HTR-8/SVneo (cell line): ENCODE measurements around the gene HIGD1C.

Source experiments
- DNase-seq: peaks from one replicate; pipeline ENCODE4 v3.0.0; 2011; ENCODE audit warnings: low spot score, mixed read lengths; ENCODE audit not compliant: insufficient read length
- FAIRE-seq: peaks from 2 replicates; lab custom pipeline; 2011; peaks lifted over from hg19 to GRCh38; lab: Jason Lieb, UNC

Gene HIGD1C

DNA sequence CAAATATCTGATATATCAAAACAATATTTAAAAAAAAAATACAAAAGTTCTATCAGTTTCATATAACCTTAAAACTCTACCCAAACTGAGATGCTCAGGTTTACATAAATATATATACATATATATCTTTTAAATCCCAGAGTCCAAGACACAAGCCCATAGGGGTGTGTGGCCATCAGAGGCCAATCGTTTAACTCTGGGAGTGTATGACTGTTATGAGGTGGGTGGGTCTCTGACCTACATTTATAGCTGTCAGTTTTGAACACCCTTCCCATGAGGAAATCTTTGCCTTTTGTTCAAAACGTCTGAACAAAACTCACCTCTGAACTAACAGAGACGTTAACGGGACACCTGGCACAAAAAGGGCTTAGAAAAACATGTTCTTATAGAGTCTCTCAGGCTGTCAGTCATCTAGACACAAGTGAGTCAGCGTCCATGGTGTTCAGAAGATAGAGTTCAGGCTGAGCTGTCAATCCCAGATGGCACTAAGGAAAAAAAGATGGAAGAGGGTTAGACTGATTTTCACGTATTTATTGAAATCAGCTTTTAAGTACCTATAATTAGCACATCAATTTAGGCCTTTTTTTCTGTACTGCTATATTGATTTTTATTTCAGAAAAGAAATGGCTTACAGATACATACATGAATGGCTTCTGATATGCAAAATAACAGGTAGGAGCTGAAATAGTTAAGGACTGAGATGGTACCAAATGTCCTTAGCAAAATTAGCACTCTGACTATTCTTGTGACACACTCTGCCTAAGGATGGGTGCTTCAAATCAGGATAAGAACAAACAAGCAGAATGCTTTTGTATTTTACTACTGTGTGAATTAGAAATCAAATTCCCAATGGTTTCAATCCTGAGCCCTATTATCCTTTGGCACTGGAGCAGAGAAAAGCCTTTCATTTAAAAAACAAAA lies 29.2 kb downstream of the HIGD1C start:
- DNase-seq (no peak), FAIRE-seq (no peak)

GRCh38 chr12:50984586-50985298 lies 32.4 kb downstream of the HIGD1C start:
- DNase-seq, result no peak
- no peak for FAIRE-seq

GRCh38 chr12:50985322-50985721 lies 33.0 kb downstream of the HIGD1C start:
- DNase-seq (no peak), FAIRE-seq (no peak)

GRCh38 chr12:50986966-50987737 lies 34.8 kb downstream of the HIGD1C start:
- FAIRE-seq, result no peak
- DNase-seq, result peak; percentile 30

- no peak for FAIRE-seq
- no peak for DNase-seq
Measured at GRCh38 chr12:50988051-50988450, 35.7 kb downstream of the HIGD1C start.

DNA sequence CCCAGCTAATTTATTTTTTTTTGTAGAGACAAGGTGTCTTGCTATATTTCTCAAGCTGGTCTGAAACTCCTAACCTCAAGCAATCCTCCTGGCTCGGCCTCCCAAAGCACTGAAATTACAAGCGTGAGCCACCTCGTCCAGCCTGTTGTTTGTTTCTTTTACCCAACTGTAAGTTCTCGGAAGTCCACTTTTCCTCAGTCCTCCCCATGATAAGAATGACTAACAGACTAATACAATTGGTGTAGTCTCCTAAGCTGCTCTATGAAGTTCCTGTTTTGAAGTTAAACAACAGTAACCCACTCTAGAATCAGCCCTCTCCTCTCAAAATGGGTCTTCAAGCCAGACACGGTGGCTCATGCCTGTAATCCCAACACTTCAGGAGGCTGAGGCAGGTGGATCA lies 36.5 kb downstream of the HIGD1C start:
- FAIRE-seq (no peak), DNase-seq (no peak)

DNA sequence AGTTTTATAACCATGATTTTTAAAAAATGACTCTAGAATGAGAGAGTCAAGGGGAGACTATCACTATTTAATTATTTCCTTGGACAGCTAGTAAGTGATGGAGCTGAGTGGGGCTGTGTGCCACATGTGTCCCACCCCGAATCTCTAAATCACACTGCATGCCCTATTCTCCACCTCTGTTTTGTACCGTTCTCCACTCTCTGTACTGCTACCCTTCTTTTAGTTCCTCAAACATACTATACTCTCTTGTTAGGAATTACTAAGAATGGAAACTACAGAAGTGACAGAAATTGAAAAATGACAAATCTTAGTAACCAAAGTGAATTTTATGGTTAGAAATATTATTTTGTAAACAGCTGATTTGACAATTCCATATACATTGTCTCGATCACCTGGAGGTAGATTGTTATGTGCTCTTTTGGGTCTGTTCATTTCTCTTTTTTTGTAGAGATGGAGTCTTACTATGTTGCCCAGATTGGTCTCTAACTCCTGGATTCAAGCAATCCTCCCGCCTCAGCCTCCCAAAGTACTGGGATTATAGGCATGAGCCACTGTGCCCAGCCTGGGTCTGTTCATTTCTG lies 37.9 kb downstream of the HIGD1C start:
- FAIRE-seq (no peak), DNase-seq (no peak)

GRCh38 chr12:50990791-50991190 lies 38.4 kb downstream of the HIGD1C start:
- FAIRE-seq (no peak), DNase-seq (no peak)

DNA sequence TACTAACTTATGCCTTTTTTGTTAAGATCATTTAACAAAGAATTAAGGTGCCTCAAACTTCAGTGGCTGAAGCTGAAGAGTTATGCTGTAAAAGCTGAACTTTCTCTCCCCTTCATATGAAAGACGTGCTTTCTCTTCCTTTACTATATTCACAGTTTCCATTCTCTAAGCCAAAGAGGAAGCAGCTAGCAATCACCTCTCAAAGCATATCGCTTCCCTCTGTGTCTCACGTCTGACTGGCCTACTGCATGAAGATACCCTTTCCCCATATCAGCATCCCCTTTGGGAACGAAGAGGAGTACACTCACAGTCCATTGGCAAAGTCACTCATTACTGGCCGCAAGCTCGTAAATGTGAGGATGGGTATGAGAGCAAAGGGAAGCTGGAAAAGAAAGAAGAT lies 38.9 kb downstream of the HIGD1C start:
- FAIRE-seq, result no peak
- no peak for DNase-seq

DNA sequence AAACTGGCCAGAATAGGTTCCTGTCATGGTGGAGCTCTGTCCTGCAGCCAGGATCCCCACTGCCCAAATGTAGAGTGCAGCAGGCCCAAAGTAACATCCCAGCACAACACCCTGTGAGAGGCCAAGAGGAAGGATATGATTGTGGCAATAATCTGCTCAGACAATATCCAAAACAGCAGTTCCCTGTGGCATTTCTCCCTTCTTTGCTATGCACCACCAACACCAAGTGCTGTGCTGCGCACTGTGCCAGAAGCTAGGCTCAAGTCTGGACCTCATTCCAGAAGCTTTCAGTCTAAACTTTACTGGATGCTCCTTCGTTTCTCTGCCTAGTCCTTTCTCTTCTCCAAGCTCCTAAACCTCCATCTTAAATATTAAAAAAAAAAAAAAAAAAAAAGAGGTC lies 40.5 kb downstream of the HIGD1C start:
- DNase-seq (no peak), FAIRE-seq (no peak)

DNA sequence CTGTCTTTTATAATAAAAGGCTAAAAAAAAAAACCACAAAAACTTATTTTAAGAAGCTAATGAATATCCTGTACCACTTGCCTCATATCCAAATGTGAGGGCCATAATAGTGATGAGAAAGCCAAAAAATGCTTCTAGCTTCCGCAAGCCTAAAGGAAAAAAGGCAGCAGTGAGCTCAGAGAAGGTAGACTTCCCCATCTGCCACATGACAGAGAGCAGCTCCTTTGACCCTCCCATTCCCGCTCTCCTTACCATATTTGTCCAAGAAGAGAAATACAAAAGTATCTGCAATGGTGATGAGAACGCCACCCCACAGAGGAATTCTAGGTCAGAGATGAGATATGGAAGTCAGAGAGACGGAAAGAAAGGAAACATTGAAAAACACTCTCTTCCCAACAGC lies 46.7 kb downstream of the HIGD1C start:
- FAIRE-seq (no peak), DNase-seq (no peak)

GRCh38 chr12:51000245-51000644 lies 47.9 kb downstream of the HIGD1C start:
- FAIRE-seq (no peak), DNase-seq (peak; percentile 15)

DNA sequence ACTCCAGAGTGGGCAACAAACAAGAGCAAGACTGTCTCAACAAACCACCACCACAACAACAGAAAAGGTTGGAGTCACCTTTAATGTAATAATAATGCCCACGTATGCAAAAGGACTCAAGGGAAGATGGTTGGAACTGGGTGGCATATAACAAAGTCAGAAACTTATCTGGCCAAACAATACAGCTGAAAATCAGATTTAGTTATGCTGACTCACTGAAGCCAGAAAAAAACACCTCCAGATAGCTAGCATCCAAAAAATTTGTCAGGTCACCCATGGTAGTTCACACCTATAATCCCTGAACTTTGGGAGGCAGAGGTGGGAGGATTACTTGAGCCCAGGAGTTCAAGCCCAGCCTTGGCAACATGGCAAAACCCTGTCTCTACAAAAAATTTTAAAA lies 49.5 kb downstream of the HIGD1C start:
- DNase-seq (no peak), FAIRE-seq (no peak)

GRCh38 chr12:51004504-51004903 lies 52.2 kb downstream of the HIGD1C start:
- no peak for DNase-seq
- no peak for FAIRE-seq

DNA sequence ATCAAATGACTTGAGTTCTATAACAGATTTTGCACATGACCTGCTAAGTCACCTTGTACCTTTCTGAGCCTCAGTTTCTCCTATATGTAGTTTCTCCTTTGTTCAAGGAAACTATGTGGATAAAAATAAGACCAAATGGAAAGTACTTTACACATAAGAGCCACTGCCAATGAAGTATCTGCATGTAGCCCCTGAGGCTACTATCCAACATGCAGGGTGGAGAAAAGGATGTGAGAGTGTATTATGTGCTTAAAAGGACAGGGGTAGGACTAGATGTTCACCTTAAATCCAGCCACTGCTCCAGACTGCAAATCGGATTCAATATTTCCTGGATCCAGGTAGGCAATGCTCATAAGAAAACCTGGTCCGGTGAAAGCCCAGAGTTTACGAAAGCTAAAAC lies 52.7 kb downstream of the HIGD1C start:
- no peak for FAIRE-seq
- DNase-seq, result no peak

DNA sequence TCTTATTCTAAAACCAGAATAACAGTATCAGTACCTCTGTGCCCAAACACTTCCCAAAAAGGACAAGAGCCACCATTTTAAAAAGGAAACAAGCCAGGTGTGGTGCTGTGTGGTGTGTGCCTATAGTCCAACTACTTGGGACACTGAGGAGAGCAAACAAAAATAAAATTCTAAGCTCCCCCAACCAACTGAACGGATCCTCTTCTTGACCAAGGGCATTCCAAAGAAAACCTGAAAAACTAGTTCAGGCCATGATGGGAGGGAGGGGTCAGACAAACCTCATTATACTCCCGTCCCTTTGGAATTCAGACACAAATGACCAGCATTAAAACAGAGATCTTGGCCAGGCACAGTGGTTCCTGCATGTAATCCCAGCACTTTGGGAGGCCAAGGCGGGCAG lies 53.3 kb downstream of the HIGD1C start:
- DNase-seq (no peak), FAIRE-seq (no peak)

DNA sequence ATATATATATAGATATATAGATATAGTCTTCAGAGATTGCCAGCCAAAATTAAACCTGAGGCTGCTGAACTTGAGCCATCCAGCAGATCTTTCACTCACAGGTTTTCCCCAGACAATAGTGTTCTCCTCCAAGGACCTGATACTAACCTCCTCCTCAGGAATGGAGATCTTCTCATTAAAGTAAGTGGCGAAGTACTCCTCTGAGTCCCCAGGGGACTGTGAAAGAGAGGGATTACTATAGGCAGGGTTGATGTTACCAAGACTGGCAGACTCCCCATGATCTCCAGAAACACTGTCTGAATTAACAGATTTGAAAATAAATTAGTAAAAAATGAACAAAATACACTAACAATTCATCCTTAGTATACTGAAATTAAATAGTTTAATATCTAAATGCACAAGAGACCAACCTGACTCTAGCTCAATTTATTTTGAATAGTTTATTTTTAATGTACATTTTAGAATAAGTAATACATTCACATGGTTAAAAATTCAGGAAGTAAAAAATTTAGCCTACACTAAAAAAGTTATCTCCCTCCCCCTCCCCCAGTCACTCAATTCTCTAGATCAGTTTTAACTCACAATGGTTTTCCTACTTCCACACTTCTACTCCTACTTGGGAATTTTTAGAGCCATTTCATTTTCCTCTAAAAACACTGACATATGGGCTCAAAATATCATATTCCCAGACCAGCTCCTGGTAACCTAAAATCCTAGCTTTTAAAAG lies 56.1 kb downstream of the HIGD1C start:
- DNase-seq (no peak), FAIRE-seq (no peak)

GRCh38 chr12:51009056-51009440 lies 56.7 kb downstream of the HIGD1C start:
- DNase-seq (no peak), FAIRE-seq (no peak)

DNA sequence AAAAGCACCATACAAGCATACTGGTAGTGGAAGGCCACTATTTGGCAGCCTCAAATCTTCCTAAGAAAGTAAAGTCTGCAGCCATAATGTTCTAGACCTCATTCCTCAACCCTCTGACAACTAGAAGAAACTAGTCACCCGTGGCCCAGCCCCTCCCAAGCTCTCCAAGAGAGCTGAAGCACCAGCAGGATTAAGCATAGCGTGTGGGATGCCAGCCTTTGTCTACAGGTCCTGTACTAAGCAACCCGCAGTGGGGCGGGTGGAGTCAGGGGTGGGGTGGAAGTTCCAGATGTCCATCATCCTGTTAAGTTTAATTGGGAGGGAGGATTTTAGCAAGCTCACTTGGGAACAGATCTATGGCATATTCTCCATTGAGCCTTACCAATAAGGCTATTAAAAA lies 59.6 kb downstream of the HIGD1C start:
- DNase-seq (no peak), FAIRE-seq (no peak)
